ENCODE data around the gene AGBL3.

Gene AGBL3

DNA sequence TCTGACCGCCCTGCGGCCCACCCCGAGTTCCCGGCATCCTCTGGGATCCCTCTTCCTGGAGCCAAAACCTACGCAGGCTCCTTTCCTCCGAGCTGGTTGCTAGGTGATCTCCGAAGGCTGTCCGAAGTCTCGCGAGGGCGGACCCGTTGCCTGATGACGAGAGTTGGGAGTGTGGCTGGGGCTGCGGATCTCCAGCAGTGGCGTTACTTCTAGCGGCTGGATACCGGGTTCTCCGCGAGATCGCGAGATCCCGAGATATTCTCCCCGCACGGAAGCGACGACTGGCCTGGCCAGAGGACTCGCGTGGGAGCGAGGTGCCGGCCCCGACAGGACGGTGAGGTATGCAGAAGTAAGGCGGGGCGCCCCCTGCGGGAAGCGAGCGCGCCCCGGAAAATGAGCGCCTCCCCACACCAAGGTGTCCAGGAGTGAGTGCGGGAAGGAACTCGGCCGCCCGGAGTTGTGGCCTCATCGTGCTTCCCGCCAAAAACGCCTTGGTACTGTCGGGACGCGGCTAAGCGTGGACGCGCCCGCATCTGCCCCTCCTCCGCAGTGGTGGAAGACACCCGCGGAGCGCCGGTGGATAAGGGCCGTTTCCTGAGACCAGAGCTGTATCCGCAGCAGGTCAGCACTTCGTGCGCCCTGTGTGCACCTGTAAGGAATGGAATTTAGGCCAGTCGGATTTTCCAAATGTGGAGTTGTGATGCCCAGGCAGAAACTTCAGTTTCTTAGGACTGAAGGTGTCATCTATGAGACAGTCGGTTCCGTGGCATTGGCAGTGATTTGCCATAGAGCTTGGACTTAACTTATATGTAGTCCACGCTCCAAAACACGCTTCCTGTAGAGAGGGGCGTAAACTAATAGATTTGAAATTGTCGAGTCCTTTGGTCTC is at the start of gene AGBL3:
TSS of gene AGBL3 (plus strand) at position 146 of the 889 bp plus-strand sequence. CDS start 1,426 bp downstream, outside the sequence.
- TF ChIP-seq MYC (IDR thresholded peaks at IDR 0.05; ENCODE audit: low read depth, low read length) (peak; percentile 26; the same call in 1 of the 2 replicates), CTCF (IDR thresholded peaks at IDR 0.05; ENCODE audit: low read depth, low read length) (peak; percentile 49), POLR2A (IDR thresholded peaks at IDR 0.05; ENCODE audit: extremely low read depth, insufficient read length) (peak; percentile 44)
- TF ChIP-seq, protein P1, sequence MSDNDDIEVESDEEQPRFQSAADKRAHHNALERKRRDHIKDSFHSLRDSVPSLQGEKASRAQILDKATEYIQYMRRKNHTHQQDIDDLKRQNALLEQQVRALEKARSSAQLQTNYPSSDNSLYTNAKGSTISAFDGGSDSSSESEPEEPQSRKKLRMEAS (IDR thresholded peaks at IDR 0.05; ENCODE audit: low read depth, low read length) = peak; percentile 23; the same call in 1 of the 2 replicates

GRCh38 chr7:134936893-134937510 is 49.3 kb upstream of the AGBL3 start:
- no peak for DNase-seq (ENCODE audit: low read depth)
- TF ChIP-seq CTCF (IDR thresholded peaks at IDR 0.05; ENCODE audit: low read depth, low read length) = no peak
- no peak for TF ChIP-seq POLR2A (IDR thresholded peaks at IDR 0.05; ENCODE audit: extremely low read depth, insufficient read length)
- TF ChIP-seq, protein P1 (IDR thresholded peaks at IDR 0.05; ENCODE audit: low read depth, low read length) = no peak
- TF ChIP-seq MYC (IDR thresholded peaks at IDR 0.05; ENCODE audit: low read depth, low read length) = no peak
- H3K4me3 ChIP-seq (ENCODE audit: low read depth, low read length) = no peak overlapping the region

More for the DNA sequence above, at the start of gene AGBL3:
- peak within 1 kb of the TSS; percentile 71 for H3K4me3 ChIP-seq (ENCODE audit: low read depth, low read length)
- DNase-seq (ENCODE audit: low read depth) = peak; percentile 93

DNA sequence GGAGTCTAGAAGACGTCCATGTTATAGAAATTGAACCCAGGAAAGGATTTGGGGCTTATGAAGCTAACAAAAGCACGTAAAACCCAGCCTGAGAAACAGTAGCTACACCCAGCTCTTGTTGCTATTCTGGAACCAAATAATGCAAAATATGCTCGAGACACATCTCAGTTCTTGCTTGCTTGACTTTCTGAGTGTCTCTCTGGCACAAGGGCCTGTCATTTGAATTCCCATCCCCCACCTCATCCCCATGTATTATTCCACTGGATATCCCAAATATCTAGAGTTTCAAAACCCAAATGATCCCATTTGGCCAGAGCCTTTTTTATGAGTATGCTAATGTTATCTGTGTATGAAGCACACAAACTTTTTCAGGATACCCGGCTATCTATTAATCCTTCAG is 48.2 kb upstream of the AGBL3 start:
- TF ChIP-seq, protein P1 (IDR thresholded peaks at IDR 0.05; ENCODE audit: low read depth, low read length) = no peak
- TF ChIP-seq MYC (IDR thresholded peaks at IDR 0.05; ENCODE audit: low read depth, low read length) (no peak), CTCF (IDR thresholded peaks at IDR 0.05; ENCODE audit: low read depth, low read length) (no peak), POLR2A (IDR thresholded peaks at IDR 0.05; ENCODE audit: extremely low read depth, insufficient read length) (no peak)
- H3K4me3 ChIP-seq (ENCODE audit: low read depth, low read length) = no peak overlapping the region
- no peak for DNase-seq (ENCODE audit: low read depth)

DNA sequence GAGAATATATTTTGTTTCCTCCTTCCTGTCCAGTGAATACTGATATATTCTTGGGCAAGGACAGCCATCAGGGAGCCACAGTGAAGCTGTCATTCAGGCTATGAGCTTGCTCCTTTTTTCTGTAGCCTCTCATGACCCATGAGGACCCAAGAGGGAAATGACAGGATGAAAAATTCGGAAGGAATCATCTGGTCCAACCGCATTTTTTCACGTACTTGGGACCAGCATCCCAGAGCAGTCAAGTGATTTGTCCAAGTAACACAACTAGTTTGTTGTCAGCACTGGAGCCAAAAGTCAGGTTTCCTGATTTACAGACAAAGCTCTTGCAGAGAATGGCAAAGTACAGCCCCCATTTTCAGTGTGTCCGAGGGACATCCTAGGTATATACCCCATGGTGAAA is 47.2 kb upstream of the AGBL3 start:
- H3K4me3 ChIP-seq (ENCODE audit: low read depth, low read length) = no peak overlapping the region
- TF ChIP-seq MYC (IDR thresholded peaks at IDR 0.05; ENCODE audit: low read depth, low read length) = no peak
- no peak for TF ChIP-seq CTCF (IDR thresholded peaks at IDR 0.05; ENCODE audit: low read depth, low read length)
- TF ChIP-seq, protein P1 (IDR thresholded peaks at IDR 0.05; ENCODE audit: low read depth, low read length) = no peak
- TF ChIP-seq POLR2A (IDR thresholded peaks at IDR 0.05; ENCODE audit: extremely low read depth, insufficient read length) = no peak
- no peak for DNase-seq (ENCODE audit: low read depth)

DNA sequence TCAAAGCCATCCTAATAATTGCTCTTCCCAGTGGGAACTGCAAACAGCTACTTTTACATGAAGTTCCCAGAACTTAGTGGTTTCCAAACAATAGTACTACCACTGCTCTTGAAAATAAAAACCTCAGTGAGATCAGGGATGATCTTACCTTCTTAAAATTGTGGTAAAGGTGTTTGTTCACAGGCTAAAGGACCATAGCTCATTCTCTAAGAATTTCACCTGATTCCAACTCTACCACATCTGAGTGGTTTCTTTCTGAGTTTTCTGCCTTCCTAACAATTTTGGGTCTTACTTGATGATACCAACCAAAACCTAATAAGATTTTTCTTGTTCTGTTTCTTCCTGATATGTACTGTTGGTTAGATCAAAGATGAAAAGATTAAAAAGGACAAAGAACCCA is 45.6 kb upstream of the AGBL3 start:
- H3K4me3 ChIP-seq (ENCODE audit: low read depth, low read length) = no peak overlapping the region
- DNase-seq (ENCODE audit: low read depth) = no peak
- no peak for TF ChIP-seq MYC (IDR thresholded peaks at IDR 0.05; ENCODE audit: low read depth, low read length)
- no peak for TF ChIP-seq POLR2A (IDR thresholded peaks at IDR 0.05; ENCODE audit: extremely low read depth, insufficient read length)
- TF ChIP-seq CTCF (IDR thresholded peaks at IDR 0.05; ENCODE audit: low read depth, low read length) = no peak
- TF ChIP-seq, protein P1 (IDR thresholded peaks at IDR 0.05; ENCODE audit: low read depth, low read length) = no peak

All from NB4 (cell line).